Neural cell (in vitro differentiated cells): ENCODE data around the gene HLA-DPA1. TPM values are rescaled to one million over a fixed set of nuclear protein-coding genes. Genes with fewer than 3 reads are reported as not detected.
"Not testable (repeated sequence)": the region's sequence is repeated elsewhere in the genome, so short reads cannot be mapped to it uniquely, and the experiment has no call there.

Experiments used
- H2AFZ ChIP-seq: fragments of 200-600, 300-800 bp; sonication (generic), shearing (Covaris generic); 2 replicates; pipeline ENCODE4 v1.6.0; 2014; ENCODE audit warnings: low read depth, mild to moderate bottlenecking, antibody characterized with exemption, low read length, moderate library complexity
- H3F3A ChIP-seq: fragments of 200-600 bp; shearing (Covaris generic); 2 replicates; pipeline ENCODE4 v1.6.1; 2016; ENCODE audit warnings: mild to moderate bottlenecking, moderate library complexity, mixed read lengths, antibody characterized with exemption, low read length; ENCODE audit not compliant: insufficient read depth, poor library complexity, severe bottlenecking
- H3K27ac ChIP-seq: fragments of 200-600, 300-800 bp; sonication (generic), shearing (Covaris generic); 2 replicates; pipeline ENCODE4 v1.5.1; 2014; ENCODE audit warnings: mild to moderate bottlenecking, low read length, moderate library complexity
- H3K27me3 ChIP-seq: fragments of 300-800, 200-600 bp; sonication (generic), shearing (Covaris generic); 2 replicates; pipeline ENCODE4 v1.6.0; 2014; ENCODE audit warnings: mild to moderate bottlenecking, low read depth, low read length, moderate library complexity; ENCODE audit not compliant: insufficient read depth
- H3K36me3 ChIP-seq: fragments of 300-800, 200-600 bp; sonication (generic), shearing (Covaris generic); 2 replicates; pipeline ENCODE4 v1.5.1; 2014; ENCODE audit warnings: mild to moderate bottlenecking, antibody characterized with exemption, low read length, moderate library complexity; ENCODE audit not compliant: insufficient read depth
- H3K4me2 ChIP-seq: fragments of 300-800, 200-600 bp; sonication (generic), shearing (Covaris generic); 2 replicates; pipeline ENCODE4 v1.6.0; 2014; ENCODE audit warnings: mild to moderate bottlenecking, low read length
- H3K4me3 ChIP-seq: fragments of 300-800, 200-600 bp; sonication (generic), shearing (Covaris generic); 2 replicates; pipeline ENCODE4 v1.5.1; 2014; ENCODE audit warnings: mild to moderate bottlenecking, low read length, moderate library complexity
- H3K79me2 ChIP-seq: fragments of 200-600 bp; shearing (Covaris generic); replicated peaks from 2 replicates; pipeline ENCODE4 v1.6.0; 2014; ENCODE audit warnings: mild to moderate bottlenecking, low read length, moderate library complexity; ENCODE audit not compliant: insufficient read depth
- H3K9ac ChIP-seq: fragments of 300-800, 200-600 bp; sonication (generic), shearing (Covaris generic); 2 replicates; pipeline ENCODE4 v1.6.1; 2016; ENCODE audit warnings: mild to moderate bottlenecking, low read length, mixed read lengths
- H3K9me2 ChIP-seq: fragments of 200-600 bp; shearing (Covaris generic); 2 replicates; pipeline ENCODE4 v1.6.1; 2016; ENCODE audit warnings: mild to moderate bottlenecking, low read length, mixed read lengths; ENCODE audit not compliant: insufficient read depth
- H3K9me3 ChIP-seq: fragments of 200-600, 300-800 bp; sonication (generic), shearing (Covaris generic); 2 replicates; pipeline ENCODE4 v1.6.1; 2016; ENCODE audit warnings: mild to moderate bottlenecking, mixed run types, low read length, moderate library complexity, mixed read lengths
- H4K20me1 ChIP-seq: fragments of 200-600 bp; shearing (Covaris generic); 2 replicates; pipeline ENCODE4 v1.6.1; 2016; ENCODE audit warnings: mild to moderate bottlenecking, mixed run types; ENCODE audit not compliant: insufficient read depth
- EP300 ChIP-seq: fragments of 450-650 bp; conservative IDR thresholded peaks from 2 replicates; pipeline ENCODE4 v1.6.1; 2014; ENCODE audit warnings: antibody characterized with exemption, mild to moderate bottlenecking, moderate library complexity; ENCODE audit not compliant: poor library complexity, severe bottlenecking
- EZH2 ChIP-seq: fragments of 200-600, 300-800 bp; shearing (Covaris generic), sonication (generic); IDR thresholded peaks from 2 replicates; pipeline ENCODE4 v1.6.1; 2014; ENCODE audit warnings: antibody characterized with exemption, low read length, borderline replicate concordance, mild to moderate bottlenecking; ENCODE audit not compliant: insufficient read depth, poor library complexity, severe bottlenecking
- MXI1 ChIP-seq: fragments of 450-650 bp; conservative IDR thresholded peaks from 2 replicates; pipeline ENCODE4 v1.6.1; 2014; ENCODE audit warnings: antibody characterized with exemption, mild to moderate bottlenecking; ENCODE audit not compliant: poor library complexity, severe bottlenecking
- POLR2AphosphoS5 ChIP-seq: IDR thresholded peaks from 2 replicates; pipeline ENCODE4 v1.6.1; 2012
- RAD21 ChIP-seq: fragments of 450-650 bp; conservative IDR thresholded peaks from 2 replicates; pipeline ENCODE4 v1.6.1; 2014; ENCODE audit warnings: antibody characterized with exemption, mild to moderate bottlenecking, moderate library complexity
- SMC3 ChIP-seq: fragments of 450-650 bp; conservative IDR thresholded peaks from 2 replicates; pipeline ENCODE4 v1.6.1; 2014; ENCODE audit warnings: antibody characterized with exemption, mild to moderate bottlenecking, moderate library complexity; ENCODE audit not compliant: poor library complexity
- TAF1 ChIP-seq: IDR thresholded peaks from 2 replicates; pipeline ENCODE4 v1.6.1; 2012; ENCODE audit warnings: low read depth
- polyA plus RNA-seq: library from polyadenylated mRNA; depleted of rRNA; stranded (reverse); fragments of >200 nt; gene quantifications from 2 replicates; pipeline ENCODE4 v1.2.3, GENCODE V29; 2014
- TF ChIP-seq, protein P1 (sequence below): IDR thresholded peaks from 2 replicates; pipeline ENCODE4 v1.6.1; 2012; ENCODE audit warnings: borderline replicate concordance
- TF ChIP-seq, protein P2 (sequence below): fragments of 450-650 bp; IDR thresholded peaks from 2 replicates; pipeline ENCODE4 v1.5.1; 2014; ENCODE audit warnings: antibody characterized with exemption, mild to moderate bottlenecking, moderate library complexity; ENCODE audit not compliant: poor library complexity, severe bottlenecking

The HLA-DPA1 gene
- polyA plus RNA-seq, 1 donor from 2014 or later, result not detected

DNA sequence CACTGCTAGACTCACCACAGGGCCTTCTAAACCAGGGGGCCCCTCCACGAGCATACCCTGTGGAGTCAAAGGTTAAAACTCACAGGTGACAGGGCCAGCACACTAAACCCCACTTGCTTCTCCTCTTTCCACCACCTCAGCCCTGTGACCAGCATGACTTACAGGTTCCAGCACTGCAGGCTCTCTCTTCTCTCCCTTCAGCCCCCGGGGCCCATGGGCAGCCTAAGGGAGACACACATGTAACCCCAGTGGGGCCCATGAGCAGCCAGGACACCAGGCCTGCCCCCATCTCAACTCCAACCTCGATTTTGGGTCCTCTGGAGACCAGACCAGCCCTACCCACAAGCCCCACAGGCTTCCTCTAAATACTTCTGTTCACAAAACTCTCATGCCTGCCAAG, 30.3 kb upstream of the HLA-DPA1 start:
- H3K4me2 ChIP-seq, result no peak overlapping the region
- no peak overlapping the region for H3K9ac ChIP-seq
- H3K36me3 ChIP-seq, result no peaks in the 10 kb centered on the region
- no peaks in the 10 kb centered on the region for H3K9me3 ChIP-seq
- H3K27me3 ChIP-seq, result peaks cover 10% of the 10 kb centered on the region
- H3K9me2 ChIP-seq, result no peaks in the 10 kb centered on the region
- no peak overlapping the region for H2AFZ ChIP-seq
- no peaks in the 10 kb centered on the region for H4K20me1 ChIP-seq
- TF ChIP-seq RAD21 (no peak), SMC3 (no peak), POLR2AphosphoS5 (no peak), TAF1 (no peak), EP300 (no peak), MXI1 (no peak), EZH2 (no peak)
- TF ChIP-seq, protein P1, sequence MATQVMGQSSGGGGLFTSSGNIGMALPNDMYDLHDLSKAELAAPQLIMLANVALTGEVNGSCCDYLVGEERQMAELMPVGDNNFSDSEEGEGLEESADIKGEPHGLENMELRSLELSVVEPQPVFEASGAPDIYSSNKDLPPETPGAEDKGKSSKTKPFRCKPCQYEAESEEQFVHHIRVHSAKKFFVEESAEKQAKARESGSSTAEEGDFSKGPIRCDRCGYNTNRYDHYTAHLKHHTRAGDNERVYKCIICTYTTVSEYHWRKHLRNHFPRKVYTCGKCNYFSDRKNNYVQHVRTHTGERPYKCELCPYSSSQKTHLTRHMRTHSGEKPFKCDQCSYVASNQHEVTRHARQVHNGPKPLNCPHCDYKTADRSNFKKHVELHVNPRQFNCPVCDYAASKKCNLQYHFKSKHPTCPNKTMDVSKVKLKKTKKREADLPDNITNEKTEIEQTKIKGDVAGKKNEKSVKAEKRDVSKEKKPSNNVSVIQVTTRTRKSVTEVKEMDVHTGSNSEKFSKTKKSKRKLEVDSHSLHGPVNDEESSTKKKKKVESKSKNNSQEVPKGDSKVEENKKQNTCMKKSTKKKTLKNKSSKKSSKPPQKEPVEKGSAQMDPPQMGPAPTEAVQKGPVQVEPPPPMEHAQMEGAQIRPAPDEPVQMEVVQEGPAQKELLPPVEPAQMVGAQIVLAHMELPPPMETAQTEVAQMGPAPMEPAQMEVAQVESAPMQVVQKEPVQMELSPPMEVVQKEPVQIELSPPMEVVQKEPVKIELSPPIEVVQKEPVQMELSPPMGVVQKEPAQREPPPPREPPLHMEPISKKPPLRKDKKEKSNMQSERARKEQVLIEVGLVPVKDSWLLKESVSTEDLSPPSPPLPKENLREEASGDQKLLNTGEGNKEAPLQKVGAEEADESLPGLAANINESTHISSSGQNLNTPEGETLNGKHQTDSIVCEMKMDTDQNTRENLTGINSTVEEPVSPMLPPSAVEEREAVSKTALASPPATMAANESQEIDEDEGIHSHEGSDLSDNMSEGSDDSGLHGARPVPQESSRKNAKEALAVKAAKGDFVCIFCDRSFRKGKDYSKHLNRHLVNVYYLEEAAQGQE, result no peak
- TF ChIP-seq, protein P2, sequence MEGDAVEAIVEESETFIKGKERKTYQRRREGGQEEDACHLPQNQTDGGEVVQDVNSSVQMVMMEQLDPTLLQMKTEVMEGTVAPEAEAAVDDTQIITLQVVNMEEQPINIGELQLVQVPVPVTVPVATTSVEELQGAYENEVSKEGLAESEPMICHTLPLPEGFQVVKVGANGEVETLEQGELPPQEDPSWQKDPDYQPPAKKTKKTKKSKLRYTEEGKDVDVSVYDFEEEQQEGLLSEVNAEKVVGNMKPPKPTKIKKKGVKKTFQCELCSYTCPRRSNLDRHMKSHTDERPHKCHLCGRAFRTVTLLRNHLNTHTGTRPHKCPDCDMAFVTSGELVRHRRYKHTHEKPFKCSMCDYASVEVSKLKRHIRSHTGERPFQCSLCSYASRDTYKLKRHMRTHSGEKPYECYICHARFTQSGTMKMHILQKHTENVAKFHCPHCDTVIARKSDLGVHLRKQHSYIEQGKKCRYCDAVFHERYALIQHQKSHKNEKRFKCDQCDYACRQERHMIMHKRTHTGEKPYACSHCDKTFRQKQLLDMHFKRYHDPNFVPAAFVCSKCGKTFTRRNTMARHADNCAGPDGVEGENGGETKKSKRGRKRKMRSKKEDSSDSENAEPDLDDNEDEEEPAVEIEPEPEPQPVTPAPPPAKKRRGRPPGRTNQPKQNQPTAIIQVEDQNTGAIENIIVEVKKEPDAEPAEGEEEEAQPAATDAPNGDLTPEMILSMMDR, result no peak
- no peaks in the 10 kb centered on the region for H3F3A ChIP-seq
- no peaks in the 10 kb centered on the region for H3K79me2 ChIP-seq
- H3K27ac ChIP-seq, result no peak overlapping the region
- no peak overlapping the region for H3K4me3 ChIP-seq

DNA sequence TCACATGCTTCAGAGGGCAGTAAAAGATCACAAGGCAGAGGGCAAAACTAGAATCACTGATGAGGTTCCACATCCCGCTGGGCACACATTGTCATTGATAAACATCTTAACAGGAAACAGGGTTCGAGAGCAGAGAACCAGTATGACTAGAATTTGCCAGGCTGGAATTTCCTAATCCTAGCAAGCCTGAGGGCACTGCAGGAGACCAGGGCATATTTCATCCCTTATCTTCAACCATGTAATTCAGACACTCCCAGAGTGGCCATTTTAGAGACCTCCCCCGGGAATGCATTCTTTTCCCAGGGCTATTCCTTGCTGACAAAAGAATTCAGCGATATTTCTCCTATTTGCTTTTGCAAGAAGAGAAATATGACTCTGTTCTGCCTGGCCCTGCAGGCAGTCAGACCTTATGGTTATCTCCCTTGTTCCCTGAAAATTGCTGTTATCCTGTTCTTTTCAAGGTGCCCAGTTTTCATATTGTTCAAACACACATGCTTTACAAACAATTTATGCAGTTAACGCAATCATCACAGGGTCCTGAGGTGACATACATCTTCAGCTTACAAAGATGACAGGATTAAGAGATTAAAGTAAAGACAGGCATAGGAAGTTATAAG, 27.8 kb upstream of the HLA-DPA1 start:
- not testable (repeated sequence) for H3K27ac ChIP-seq, H3K4me3 ChIP-seq, H3K79me2 ChIP-seq, H3K9me2 ChIP-seq, H4K20me1 ChIP-seq, H3F3A ChIP-seq, H3K27me3 ChIP-seq, H3K9me3 ChIP-seq, H2AFZ ChIP-seq, H3K36me3 ChIP-seq, H3K9ac ChIP-seq, H3K4me2 ChIP-seq

DNA sequence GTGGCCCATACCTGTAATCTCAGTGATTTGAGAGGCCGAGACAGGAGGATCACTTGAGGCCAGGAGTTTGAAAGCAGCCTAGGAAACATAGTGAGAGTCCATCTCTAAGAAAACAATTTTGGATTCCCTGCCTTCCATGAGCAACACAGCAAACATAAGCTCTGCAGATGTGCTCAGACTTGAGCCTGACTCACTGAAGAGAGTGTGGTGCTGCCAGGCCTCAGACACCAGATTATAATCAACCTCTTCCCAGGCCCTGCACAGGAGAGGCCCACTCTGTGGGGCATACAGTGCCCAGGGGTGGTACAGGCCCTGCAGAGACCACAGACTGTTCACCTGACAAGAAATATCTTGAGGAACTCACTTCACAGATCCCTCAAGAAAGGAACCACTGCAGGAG, 22.2 kb upstream of the HLA-DPA1 start:
- no peak overlapping the region for H3K4me3 ChIP-seq
- no peak overlapping the region for H2AFZ ChIP-seq
- H3F3A ChIP-seq, result no peaks in the 10 kb centered on the region
- no peaks in the 10 kb centered on the region for H4K20me1 ChIP-seq
- TF ChIP-seq EZH2, result no peak
- no peak for TF ChIP-seq RAD21
- TF ChIP-seq, protein P1, result no peak
- TF ChIP-seq, protein P2, result no peak
- TF ChIP-seq POLR2AphosphoS5, result no peak
- no peaks in the 10 kb centered on the region for H3K36me3 ChIP-seq
- H3K4me2 ChIP-seq, result no peak overlapping the region
- no peaks in the 10 kb centered on the region for H3K79me2 ChIP-seq
- H3K9me2 ChIP-seq, result no peaks in the 10 kb centered on the region
- H3K27ac ChIP-seq, result no peak overlapping the region
- no peak overlapping the region for H3K9ac ChIP-seq
- H3K27me3 ChIP-seq, result no peaks in the 10 kb centered on the region
- H3K9me3 ChIP-seq, result no peaks in the 10 kb centered on the region
